ENCODE measurements around the gene CDV3. TPM values are rescaled to one million over a fixed set of nuclear protein-coding genes. Genes with fewer than 3 reads are reported as not detected.

Gene CDV3
- total RNA-seq, 1 donor from 2014 or later = 163 TPM

DNA sequence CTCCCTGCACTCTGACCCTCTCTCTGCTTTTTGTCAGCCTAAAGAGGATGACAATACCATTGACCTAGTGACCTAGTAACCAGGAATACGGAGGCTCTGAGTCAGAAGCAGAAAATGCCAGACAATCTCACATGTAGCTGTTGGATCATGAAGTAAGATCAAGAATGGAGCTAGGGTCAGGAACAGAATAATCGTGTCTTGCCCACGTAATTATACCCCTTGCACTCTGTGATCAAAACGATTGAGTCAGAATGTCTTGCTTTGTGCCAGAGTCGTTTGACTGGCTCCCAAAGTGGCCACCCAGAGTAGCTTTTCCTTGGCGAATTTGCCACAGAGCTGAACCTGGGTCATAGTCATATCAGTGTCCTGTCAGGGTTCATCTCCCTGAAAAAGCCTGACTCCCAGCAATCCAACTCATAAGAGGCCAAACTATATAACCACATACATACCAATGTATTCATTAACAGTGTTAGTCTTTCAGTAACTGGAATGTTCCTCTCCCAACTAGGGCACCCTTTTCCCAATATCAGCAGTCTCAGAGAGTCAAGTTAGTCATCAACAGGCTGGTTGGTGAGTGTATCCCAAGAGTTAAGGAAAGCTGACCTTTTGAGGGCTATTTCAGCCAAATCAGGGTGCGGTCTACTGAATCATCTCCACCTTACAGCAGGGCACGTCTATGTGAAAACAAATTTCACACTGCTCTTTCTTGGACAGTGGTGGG is 5.0 kb upstream of the CDV3 start:
- TF ChIP-seq, protein P1, sequence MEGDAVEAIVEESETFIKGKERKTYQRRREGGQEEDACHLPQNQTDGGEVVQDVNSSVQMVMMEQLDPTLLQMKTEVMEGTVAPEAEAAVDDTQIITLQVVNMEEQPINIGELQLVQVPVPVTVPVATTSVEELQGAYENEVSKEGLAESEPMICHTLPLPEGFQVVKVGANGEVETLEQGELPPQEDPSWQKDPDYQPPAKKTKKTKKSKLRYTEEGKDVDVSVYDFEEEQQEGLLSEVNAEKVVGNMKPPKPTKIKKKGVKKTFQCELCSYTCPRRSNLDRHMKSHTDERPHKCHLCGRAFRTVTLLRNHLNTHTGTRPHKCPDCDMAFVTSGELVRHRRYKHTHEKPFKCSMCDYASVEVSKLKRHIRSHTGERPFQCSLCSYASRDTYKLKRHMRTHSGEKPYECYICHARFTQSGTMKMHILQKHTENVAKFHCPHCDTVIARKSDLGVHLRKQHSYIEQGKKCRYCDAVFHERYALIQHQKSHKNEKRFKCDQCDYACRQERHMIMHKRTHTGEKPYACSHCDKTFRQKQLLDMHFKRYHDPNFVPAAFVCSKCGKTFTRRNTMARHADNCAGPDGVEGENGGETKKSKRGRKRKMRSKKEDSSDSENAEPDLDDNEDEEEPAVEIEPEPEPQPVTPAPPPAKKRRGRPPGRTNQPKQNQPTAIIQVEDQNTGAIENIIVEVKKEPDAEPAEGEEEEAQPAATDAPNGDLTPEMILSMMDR (conservative IDR thresholded peaks at IDR 0.05; ENCODE audit: low read depth, low read length) = no peak
- DNase-seq (ENCODE audit: low read depth) = peak; percentile 98
- no peak overlapping the region for H3K4me3 ChIP-seq (ENCODE audit: low read depth, low read length)

DNA sequence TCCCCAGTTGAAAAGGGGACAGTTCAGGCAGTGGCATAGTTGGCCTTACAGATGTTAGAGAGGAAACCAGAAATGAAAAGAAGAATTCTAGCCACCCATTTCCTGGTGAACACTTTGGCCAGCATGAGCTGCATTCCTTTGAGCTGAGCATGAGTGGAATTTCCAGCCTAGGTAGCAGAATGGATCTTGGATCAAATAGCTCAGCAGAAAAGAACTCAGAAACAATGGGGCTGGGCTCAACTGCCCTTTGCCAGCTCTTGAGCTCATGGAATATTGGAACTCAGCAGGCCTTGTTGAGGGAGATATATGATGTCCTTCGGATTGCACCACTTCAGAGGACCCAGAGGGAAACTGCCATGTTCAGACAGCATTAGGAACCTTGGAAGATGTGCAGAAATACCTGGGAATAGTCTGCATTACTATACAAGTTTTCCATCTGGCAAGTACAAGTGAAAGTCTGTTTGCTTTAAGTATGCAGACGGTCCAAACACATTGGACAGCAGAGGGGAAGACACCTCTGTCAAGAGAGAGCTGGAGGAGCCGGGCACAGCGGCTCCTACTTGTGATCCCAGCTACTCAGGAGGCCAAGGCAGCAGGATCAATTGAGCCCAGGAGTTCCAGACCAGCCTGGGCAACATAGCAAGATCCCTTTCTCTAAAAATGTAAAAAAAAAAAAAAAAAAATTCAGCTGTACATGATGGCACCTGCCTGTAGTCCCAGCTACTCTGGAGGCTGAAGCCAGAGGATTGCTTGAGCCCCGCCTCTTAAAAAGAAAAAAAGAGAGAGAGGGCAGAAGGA is 3.1 kb upstream of the CDV3 start:
- TF ChIP-seq, protein P1 (conservative IDR thresholded peaks at IDR 0.05; ENCODE audit: low read depth, low read length) = no peak
- H3K4me3 ChIP-seq (ENCODE audit: low read depth, low read length) = no peak overlapping the region
- peak; percentile 97 for DNase-seq (ENCODE audit: low read depth)

DNA sequence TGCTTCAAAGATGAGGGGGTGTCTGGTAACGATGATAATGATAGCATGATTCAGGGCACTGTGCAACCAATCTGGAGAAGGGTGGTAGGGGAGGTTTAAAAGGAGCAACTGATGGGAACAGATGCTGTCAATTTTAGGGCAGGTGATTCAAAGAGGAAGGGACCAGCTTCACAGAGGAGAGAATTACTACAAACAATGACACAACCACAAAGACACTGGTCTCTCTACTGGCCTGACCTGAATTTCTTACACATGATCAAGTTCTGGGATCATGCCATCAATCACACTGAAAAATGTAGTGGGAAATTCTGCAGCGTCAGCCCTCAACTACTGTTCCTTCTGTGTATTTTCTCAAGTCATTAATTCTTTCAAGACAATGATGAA is 2.6 kb upstream of the CDV3 start:
- DNase-seq (ENCODE audit: low read depth) = no peak
- no peak overlapping the region for H3K4me3 ChIP-seq (ENCODE audit: low read depth, low read length)
- TF ChIP-seq, protein P1 (conservative IDR thresholded peaks at IDR 0.05; ENCODE audit: low read depth, low read length) = no peak

DNA sequence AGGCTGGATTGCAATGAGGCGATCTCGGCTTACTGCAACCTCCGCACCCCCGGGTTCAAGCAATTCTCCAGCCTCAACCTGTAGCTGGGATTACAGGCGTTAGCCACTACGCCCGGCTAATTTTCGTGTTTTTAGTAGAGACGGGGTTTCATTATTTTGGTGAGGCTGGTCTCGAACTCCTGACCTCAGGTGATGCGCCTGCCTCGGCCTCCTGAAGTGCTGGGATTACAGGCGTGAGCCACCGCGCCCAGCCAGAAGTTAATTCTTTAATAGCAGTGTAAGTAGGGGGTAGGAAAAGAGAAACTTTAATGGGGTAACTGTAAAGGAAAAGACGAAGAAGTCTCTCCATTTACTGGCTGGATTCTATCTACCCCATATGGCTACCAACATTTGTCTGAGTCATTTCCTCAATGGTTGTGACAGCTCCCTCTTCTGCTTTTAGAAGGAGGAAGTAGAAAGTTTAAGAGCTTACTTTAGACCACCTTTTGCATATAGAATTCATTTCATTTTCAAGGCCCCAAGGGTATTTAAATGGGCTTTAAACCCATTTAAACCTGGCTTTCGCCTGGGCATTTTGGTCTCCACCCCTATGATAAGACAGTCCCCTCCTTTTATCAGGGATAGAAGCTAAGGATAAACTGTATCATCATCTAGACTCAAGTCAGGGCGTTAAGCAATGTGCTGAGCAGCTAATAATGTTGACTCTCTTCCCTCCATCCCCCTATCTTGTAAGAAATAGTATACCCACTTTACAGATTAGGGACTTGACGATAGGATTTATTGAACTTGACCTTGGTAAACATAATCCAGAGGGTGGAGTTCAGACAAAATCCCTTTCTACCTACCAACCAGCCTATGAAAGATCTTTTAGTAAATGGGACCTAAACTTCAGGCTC is 1.1 kb upstream of the CDV3 start:
- TF ChIP-seq, protein P1 (conservative IDR thresholded peaks at IDR 0.05; ENCODE audit: low read depth, low read length) = no peak
- H3K4me3 ChIP-seq (ENCODE audit: low read depth, low read length) = peak overlapping the region; percentile 46
- DNase-seq (ENCODE audit: low read depth) = no peak

DNA sequence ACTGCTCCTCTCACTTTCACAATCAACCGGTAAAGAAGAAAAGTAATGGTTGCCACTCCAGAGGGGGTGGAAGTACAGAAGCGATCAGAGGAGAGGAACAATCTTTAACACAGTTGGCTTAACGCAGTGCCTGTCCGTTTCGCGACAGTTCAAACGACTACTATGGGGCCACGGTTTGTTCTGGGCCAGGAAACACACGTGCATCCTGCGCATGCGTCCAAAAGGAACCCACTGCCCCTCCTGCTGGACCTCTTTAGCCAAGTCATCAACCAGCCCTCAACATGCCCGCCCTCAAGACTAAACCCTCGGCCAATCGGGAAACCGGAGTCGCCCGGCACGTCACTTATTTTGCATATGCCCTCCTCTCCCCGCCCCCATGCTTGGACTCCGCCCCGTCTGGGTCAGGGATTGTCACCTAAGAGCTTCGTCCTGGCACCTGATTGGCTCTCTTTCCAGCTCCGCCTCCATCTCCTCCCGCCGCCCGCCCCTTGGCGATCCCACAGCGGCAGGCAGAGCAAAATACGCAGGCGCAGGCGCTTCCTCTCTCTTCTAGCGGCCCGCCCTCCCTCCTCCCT is 345 bp upstream of the CDV3 start:
- peak overlapping the region; percentile 67 for H3K4me3 ChIP-seq (ENCODE audit: low read depth, low read length)
- TF ChIP-seq, protein P1 (conservative IDR thresholded peaks at IDR 0.05; ENCODE audit: low read depth, low read length) = peak; percentile 26
- peak; percentile 98 for DNase-seq (ENCODE audit: low read depth)

DNA sequence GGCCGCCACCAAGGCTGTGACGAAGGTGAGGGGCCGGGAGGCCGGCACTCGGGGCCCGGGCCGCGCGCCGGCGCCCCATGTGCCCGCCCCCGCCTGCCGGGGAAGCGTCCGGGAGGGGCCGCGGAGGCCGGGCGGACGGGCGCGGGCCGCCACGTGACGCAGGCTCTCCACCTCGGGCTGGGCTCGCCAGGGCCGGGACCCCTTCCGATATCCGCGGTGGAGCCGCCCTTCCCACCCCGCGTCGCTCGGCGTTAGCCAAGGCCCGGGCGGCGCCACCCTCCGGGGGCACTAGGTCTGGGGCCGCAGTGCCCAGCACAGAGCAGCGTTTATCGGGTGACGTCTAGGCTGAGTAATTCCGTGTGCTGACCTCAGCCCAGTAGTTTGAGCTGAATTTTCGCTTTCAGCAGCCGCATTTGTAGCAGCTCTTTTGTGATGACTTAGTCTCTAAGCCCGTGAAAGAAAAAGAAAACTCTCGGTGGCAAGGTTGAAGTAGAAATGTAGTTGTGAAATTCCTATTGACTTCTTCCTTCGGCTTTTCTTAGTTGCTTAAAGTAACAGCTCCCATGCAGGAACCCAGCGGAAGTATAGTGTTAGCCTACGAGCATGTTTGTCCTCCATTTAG is 885 bp downstream of the CDV3 start:
- no peak for DNase-seq (ENCODE audit: low read depth)
- peak overlapping the region; percentile 67 for H3K4me3 ChIP-seq (ENCODE audit: low read depth, low read length)
- TF ChIP-seq, protein P1 (conservative IDR thresholded peaks at IDR 0.05; ENCODE audit: low read depth, low read length) = peak; percentile 21
